Kidney glomerular epithelial cell (primary cell): Measurements from ENCODE around the gene TST.

Experiments
- DNase-seq: peaks from one replicate; lab custom pipeline; 2025; lab: John Stamatoyannopoulos, UW

The TST gene

DNA sequence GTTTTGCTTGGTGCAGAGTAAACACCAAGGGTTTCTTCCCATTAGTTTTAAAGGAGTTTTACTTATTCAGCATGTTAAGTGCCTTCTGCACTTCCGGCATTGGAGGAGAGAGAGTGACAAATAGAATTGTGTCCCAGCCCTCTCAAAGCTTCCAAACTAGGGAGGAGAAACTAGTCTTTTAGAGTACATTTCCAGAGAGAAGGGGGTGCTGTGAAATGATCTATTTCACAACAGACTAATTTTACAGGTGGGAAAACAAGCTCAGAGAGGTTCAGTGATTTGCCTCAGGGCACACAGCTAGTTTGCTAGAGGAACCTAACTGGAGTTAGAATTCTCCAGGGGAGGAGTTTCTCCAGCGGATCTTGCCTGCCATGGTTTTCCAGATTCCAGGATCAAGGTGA, 12.9 kb upstream of the TST start:
- peak; percentile 16 for DNase-seq

DNA sequence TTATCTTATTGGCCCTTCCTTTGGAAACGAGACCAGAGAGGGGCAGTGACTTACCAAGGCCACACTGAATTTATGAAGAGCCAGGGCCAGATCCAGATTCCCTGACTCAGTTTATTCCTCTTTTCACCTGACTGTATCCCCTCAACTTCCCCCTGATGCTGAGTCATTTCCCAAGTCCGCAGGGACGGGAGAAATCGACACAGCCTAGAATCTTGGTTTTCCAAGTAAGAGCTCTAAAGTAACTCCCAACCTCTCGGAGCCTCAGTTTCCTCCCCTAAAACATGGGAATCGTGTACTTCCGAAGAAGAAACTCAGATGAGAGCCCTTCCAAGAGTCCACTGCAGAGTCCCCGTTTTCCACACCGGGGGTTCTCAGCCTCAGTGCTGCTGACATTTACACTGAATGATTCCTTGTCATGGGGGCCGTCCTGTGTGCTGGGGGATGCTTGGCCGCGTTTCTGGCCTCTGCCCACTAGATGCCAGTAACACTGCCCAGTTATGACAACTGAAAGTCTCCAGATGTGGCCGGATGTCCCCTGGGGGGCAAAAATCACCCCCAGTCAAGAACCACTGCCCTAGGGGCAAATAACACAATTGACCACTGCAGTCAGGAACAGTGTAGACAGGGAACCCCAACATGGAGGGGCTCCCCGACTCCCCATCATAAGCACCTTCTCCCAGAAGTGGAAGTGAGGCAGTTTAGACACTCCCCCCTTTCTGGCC, 11.5 kb upstream of the TST start:
- no peak for DNase-seq

DNA sequence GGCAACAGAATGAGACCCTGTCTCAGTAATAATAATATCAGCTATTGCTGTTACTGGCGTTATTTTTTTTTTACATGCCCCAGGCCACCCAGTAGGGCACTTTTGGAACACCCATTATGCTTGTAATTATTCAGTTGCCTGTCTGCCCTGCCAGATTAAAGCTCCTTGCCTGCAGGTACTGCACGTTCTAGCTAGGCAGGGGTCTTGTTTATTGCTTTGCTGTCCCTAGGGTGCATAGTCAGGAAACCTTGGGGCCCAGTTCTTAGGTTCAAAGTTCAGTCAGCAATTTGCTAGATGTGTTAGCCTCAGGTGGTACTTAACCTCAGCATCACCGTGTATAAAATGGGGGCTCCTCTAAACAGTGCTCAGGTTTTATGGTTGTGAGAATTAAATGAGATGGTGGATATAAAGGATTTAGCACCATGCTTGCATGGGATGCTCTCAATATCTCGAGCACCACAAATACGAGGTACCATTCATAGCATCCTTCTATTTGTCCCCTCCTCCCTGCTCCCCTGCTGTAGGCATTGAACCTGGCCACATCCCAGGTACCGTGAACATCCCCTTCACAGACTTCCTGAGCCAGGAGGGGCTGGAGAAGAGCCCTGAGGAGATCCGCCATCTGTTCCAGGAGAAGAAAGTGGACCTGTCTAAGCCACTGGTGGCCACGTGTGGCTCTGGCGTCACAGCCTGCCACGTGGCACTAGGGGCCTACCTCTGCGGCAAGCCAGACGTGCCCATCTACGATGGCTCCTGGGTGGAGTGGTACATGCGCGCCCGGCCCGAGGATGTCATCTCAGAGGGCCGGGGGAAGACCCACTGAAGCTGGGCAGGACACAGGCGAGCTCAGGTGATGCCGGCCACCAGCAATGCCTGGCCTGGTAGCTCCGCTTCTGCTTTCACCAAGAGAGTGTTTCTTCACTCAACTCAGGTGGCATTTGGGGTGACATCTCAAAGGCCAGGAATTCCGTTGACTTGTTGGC, 9.7 kb upstream of the TST start:
- no peak for DNase-seq

GRCh38 chr22:37027556-37027955, 8.3 kb upstream of the TST start:
- DNase-seq = no peak

GRCh38 chr22:37026325-37026724, 7.1 kb upstream of the TST start:
- DNase-seq = no peak

DNA sequence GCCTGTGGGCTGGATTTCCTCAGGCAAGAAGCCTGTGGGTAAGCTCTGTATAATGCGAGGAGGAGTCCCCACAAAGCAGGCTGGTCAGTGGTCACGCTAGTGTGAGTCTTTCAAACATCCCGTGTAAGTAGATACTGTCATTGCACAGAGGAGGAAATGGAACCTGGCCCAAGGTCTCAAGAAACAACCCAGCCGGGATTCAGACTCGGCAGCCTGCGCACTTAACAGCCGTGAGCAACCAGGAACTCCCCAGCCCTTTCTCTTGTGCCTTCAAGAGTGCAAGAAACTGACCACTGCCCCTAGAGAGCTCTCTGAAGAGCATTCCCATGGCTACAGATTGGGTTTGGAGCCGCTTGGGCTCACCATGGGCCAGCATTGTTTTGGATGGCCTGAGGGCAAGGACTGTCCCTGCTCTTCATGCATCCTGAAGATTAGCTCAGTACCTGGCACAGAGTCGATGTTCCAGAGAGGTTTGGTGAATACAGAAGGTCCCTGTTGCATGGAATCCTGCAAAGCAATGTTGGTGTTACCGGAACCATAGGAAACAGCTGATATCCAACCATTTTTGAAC, 6.3 kb upstream of the TST start:
- DNase-seq = no peak

DNA sequence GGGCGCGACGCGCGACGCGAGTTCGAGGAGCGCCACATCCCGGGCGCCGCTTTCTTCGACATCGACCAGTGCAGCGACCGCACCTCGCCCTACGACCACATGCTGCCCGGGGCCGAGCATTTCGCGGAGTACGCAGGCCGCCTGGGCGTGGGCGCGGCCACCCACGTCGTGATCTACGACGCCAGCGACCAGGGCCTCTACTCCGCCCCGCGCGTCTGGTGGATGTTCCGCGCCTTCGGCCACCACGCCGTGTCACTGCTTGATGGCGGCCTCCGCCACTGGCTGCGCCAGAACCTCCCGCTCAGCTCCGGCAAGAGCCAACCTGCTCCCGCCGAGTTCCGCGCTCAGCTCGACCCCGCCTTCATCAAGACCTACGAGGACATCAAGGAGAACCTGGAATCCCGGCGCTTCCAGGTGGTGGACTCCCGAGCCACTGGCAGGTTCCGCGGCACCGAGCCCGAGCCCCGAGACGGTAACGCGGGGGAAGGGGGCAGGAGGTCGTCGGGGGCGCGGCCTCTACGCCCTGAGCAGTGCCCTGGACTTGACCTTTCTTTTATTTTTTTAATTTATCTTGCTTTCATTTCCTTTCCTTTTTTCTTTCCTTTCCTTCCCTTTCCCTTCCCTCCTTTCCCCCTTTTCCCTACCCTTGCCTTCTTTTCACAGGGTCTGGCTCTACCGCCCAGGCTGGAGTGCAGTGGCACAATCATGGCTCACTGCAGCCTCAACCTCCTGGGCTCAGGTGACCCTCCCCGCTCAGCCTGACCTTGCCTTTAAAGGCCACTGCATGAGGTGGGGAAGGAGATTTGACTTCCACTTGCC, 5.3 kb upstream of the TST start:
- DNase-seq = no peak

GRCh38 chr22:37023743-37024338, 4.6 kb upstream of the TST start:
- no peak for DNase-seq

DNA sequence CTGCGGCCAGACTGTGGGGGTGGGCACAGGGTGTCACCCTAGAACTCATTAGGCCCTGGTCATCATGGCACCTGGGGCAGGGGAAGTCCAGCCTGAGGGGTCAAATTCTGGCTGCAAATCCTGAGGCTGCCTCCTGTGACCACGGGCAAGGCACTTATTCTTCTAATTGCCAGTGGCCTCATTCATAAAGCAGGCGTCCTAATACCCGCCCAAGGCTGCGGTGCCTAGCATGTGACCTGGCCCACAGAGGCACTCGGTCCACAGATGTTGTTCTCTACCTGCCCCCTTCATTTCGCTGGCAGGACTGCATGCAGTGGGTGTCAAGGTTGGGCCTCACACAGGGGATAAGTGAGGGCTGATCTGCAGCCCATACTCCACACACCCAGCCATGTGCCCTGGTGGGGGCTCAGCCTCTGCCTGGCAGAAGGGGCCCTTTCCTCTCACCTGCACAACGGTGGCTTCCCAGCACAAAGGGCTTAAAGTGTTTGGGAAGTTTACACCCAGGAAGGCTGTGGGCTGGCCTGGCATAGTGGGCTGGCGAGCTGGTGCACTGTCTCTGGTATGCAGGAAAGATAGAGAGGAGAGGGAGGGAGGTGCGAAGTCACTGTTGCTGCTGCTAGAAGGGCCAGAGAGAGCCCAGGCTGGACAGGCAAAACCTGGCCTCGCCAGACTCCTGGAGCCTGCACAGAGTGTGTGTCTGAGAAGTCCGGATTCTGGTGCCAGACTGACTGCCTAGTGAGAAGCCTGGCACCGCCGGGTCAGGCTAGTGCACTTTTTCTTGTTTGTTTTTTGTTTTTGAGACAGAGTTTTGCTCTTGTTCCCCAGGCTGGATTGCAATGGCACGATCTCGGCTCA, 3.5 kb upstream of the TST start:
- no peak for DNase-seq

GRCh38 chr22:37021710-37022482, 2.6 kb upstream of the TST start:
- DNase-seq = no peak

DNA sequence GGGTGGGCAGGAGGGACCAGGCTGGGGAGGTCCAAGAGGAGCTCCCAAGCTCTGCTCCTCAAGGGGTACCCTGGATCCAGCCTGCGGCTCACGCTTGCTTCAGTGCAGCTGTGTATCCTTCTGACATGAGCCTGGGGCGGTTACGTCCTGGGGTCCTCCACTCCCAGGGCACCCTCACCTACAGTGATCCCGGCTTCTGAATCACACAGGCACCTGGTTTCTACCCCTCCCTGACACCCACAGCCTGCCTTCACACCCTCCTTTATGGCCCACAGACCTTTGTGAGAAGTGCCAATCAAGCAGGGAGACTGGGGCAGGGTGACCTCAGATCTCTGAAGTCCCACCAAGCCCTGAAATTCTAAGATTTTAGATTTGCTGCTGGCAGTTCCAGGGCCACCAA, 1.8 kb upstream of the TST start:
- no peak for DNase-seq

GRCh38 chr22:37020192-37020479, 889 bp upstream of the TST start:
- peak; percentile 20 for DNase-seq

DNA sequence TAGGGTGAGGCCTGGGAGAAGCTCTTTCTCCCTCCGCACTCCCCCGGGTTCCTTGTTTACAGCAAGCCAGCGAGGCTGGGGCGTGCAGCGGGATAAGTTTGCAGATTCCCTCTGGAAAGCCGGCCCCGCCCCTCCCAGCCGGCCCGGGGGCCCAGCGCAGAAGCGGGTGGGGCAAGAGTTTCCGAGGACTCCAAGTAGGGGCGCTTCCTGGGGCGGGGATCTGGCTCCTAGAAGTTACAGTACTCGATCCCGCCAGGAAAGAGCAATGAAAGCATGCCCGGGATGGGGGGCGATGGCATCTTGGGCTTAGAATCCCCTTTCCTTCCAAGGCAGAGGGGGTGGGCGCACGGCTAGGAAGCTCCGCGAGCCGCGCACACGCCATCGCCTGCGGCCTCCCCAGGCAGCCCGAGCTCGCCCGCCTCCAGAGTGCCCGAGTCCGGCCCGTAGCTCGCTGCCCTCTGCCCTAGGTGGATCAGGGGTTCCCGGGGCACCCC, 385 bp downstream of the TST start:
- DNase-seq = peak; percentile 11

DNA sequence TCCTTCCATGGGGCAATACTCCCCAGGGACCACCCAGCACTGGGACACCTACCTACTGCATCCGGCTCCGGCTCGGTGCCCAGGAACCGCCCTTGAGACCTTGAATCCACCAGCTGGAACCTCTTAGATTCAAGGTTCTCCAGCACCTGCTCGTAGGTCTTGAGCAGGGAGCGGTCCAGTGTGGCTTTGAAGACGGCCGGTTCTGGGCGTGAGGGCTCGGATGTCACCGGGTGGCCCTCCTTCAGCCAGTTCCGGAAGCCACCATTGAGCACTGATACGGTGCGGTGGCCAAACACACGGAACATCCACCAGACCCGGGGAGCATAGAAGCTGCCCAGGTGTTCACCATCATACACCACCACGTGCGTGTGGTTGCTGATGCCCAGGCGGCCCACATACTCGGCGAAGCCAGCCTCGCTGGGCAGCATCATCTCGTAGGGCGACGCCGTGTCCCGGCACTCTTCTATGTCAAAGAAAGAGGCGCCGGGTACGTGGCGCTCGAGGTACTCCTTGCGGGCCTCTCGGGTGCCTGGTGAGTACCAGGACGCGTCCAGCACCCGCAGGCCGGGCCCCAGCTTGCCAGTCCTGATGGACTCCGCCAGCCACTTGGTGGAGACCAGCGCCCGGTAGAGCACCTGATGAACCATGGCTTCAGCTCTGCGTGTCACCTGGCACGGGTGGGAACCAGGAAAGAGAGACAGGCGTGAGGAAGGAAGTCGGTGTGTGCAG, 997 bp downstream of the TST start:
- no peak for DNase-seq

DNA sequence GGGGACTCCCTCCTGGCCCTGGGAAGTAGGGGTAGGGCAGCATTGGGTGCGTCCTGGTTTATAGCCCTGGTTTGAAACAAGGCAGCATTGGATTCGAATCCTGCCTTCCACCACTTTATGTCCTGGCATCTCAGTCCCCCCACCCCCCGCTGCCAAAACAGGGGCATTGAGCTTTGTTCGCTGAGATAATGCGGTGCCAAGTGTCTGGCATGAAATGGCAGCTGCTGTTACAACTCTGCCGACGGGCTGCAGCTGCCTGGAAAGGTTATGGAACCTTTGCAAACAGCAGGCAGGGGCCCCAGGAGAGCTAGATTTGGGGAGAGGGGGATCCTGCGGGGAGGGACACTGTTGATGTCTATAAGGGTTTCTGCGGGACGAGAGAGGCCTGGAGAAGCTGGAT, 1.9 kb downstream of the TST start:
- DNase-seq = no peak

GRCh38 chr22:37016134-37016910, 2.9 kb downstream of the TST start:
- no peak for DNase-seq

GRCh38 chr22:37015587-37015878, 3.7 kb downstream of the TST start:
- DNase-seq = no peak

DNA sequence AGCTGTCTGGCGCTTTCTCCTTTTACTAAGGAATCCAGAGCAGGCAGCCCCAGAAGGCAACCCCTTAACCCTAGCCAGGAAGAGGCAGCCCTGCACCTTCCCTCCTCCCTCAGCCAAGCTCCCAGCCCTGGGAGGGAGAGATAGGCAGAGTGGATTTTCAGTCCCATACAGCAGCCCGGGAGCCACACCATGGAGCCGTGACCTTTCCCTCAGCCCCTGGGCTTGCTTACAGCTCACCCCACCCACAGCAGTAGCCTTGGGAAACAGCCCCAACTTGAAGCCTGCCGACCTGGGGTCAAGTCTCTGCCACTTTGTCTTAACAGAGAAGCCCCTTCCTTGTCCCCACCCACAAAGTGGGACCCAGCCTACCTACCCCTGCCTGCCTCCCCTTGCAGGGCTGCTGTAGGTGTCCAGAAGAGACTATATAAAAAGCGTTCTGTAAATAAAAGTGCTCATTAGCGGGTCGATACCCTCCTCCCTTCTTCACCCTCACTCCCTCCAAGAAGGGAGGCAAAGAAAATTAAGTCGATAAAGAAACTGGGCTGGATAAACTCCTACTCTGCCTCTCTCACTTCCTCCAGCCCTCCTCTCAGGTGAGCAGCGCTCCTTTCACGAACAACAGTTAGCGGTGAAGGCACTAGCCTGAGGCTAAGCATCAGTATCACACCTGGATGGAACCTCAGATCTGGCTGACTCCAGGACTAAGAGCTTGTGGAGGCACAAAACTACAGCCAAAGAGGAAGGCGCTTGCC, 4.2 kb downstream of the TST start:
- DNase-seq = no peak
